ENCODE data around the gene ZNF483. TPM values are rescaled to one million over a fixed set of nuclear protein-coding genes. Genes with fewer than 3 reads are reported as not detected.
A peak's percentile ranks its signal among the peaks of the same experiment; 100 is the strongest.

The ZNF483 gene
- total and polyA plus RNA-seq, 9 of the 15 experiments (the other 6 are each of a cell fraction or from before 2014, with no cell fraction given) = 0.04 to 1.0 (median 0.38) TPM

- TF ChIP-seq PREB (CRISPR knock-in tag; IDR thresholded peaks at IDR 0.05) = no peak
- TF ChIP-seq CLOCK (CRISPR knock-in tag; IDR thresholded peaks at IDR 0.05; ENCODE audit: borderline replicate concordance) = no peak
- peak; percentile 79 for TF ChIP-seq POLR2A (conservative IDR thresholded peaks at IDR 0.05)
- TF ChIP-seq HDAC2 (IDR thresholded peaks at IDR 0.05) = no peak
- peak in 1 of 2 experiments; percentile 64; a peak in 2 of 4 replicates for TF ChIP-seq MNT (conservative IDR thresholded peaks at IDR 0.05)
- TF ChIP-seq ZFP91 (CRISPR knock-in tag; IDR thresholded peaks at IDR 0.05) = no peak
- no peak for TF ChIP-seq CC2D1A (IDR thresholded peaks at IDR 0.05)
- no peak for TF ChIP-seq E2F5 (CRISPR knock-in tag; IDR thresholded peaks at IDR 0.05)
- TF ChIP-seq THRB (CRISPR knock-in tag; conservative IDR thresholded peaks at IDR 0.05) = no peak
- no peak for TF ChIP-seq RFX1 (IDR thresholded peaks at IDR 0.05)
- TF ChIP-seq PML (IDR thresholded peaks at IDR 0.05; ENCODE audit: low read length) = no peak; the same call in 1 of the 2 replicates
- peak; percentile 92 for TF ChIP-seq CTBP1 (IDR thresholded peaks at IDR 0.05; ENCODE audit: borderline replicate concordance)
- TF ChIP-seq ELF4 (CRISPR knock-in tag; IDR thresholded peaks at IDR 0.05) = no peak
- no peak for TF ChIP-seq GABPB1 (CRISPR knock-in tag; IDR thresholded peaks at IDR 0.05)
- no peak for TF ChIP-seq FUS (optimal IDR thresholded peaks at IDR 0.05; ENCODE audit: low read depth, low read length)
- TF ChIP-seq RBM22 (IDR thresholded peaks at IDR 0.05; ENCODE audit: low read depth, low read length, poor library complexity, severe bottlenecking) = no peak
- TF ChIP-seq RBFOX2 (IDR thresholded peaks at IDR 0.05; ENCODE audit: low read depth, low read length) = peak; percentile 94
Observed at GRCh38 chr9:111483858-111484571, 41.0 kb upstream of the ZNF483 start, which contains the start of gene ECPAS (continued).

All from K562 (cell line).